ENCODE measurements around the gene PTPRD.

GRCh38 chr9:8674536-8674935 lies 1938.3 kb downstream of the PTPRD start:
- TF ChIP-seq, protein P1, sequence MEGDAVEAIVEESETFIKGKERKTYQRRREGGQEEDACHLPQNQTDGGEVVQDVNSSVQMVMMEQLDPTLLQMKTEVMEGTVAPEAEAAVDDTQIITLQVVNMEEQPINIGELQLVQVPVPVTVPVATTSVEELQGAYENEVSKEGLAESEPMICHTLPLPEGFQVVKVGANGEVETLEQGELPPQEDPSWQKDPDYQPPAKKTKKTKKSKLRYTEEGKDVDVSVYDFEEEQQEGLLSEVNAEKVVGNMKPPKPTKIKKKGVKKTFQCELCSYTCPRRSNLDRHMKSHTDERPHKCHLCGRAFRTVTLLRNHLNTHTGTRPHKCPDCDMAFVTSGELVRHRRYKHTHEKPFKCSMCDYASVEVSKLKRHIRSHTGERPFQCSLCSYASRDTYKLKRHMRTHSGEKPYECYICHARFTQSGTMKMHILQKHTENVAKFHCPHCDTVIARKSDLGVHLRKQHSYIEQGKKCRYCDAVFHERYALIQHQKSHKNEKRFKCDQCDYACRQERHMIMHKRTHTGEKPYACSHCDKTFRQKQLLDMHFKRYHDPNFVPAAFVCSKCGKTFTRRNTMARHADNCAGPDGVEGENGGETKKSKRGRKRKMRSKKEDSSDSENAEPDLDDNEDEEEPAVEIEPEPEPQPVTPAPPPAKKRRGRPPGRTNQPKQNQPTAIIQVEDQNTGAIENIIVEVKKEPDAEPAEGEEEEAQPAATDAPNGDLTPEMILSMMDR (IDR thresholded peaks at IDR 0.05 in 4 of 5, conservative IDR thresholded peaks at IDR 0.05 in 1 of 5) = no peak
- TF ChIP-seq POLR2A (IDR thresholded peaks at IDR 0.05) = no peak
